Keratinocyte (primary cell): ENCODE measurements around the gene CLEC2D. TPM values are rescaled to one million over a fixed set of nuclear protein-coding genes. Genes with fewer than 3 reads are reported as not detected.

ENCODE experiments used
- DNase-seq: peaks from one replicate; pipeline ENCODE4 v3.0.0-alpha.2; 2011; ENCODE audit warnings: low read depth, missing footprints, low spot score
- FAIRE-seq: peaks from 2 replicates; lab custom pipeline; 2011; peaks lifted over from hg19 to GRCh38; lab: Jason Lieb, UNC
- H2AFZ ChIP-seq: 2 replicates; pipeline ENCODE4 v1.6.0; 2012; ENCODE audit warnings: low read length, control low read depth, inconsistent platforms; ENCODE audit not compliant: control insufficient read depth
- H3K27ac ChIP-seq: 2 replicates; pipeline ENCODE4 v1.5.1; 2011; ENCODE audit warnings: low read length; ENCODE audit not compliant: control insufficient read depth, insufficient read depth
- H3K27me3 ChIP-seq: 3 replicates; pipeline ENCODE4 v1.6.0; 2011; ENCODE audit warnings: low read length; ENCODE audit not compliant: control insufficient read depth, insufficient read depth; ENCODE audit errors: extremely low read depth
- H3K36me3 ChIP-seq, 2 experiments: 2 replicates in 1 of 2; 3 replicates in 1 of 2; pipeline ENCODE4 v1.5.1; 2011; ENCODE audit warnings: low read length in 2 of 2, mild to moderate bottlenecking in 1 of 2; ENCODE audit not compliant: control insufficient read depth in 2 of 2, insufficient read depth in 2 of 2; ENCODE audit errors: extremely low read depth in 1 of 2
- H3K4me1 ChIP-seq: 3 replicates; pipeline ENCODE4 v1.5.1; 2011; ENCODE audit warnings: low read length; ENCODE audit not compliant: control insufficient read depth, insufficient read depth; ENCODE audit errors: extremely low read depth
- H3K4me2 ChIP-seq: 3 replicates; pipeline ENCODE4 v1.6.0; 2011; ENCODE audit warnings: low read depth, low read length; ENCODE audit not compliant: control insufficient read depth, insufficient read depth; ENCODE audit errors: extremely low read depth
- H3K4me3 ChIP-seq, 3 experiments: fragments of 200-600 bp in 1 of 3; sonication (generic) in 1 of 3; 2 replicates in 2 of 3; 3 replicates in 1 of 3; pipeline ENCODE4 v1.5.1; 2011 to 2016; ENCODE audit warnings: low read length in 3 of 3, mild to moderate bottlenecking in 3 of 3, control low read depth in 2 of 3, inconsistent platforms in 1 of 3, low read depth in 1 of 3, mixed read lengths in 1 of 3, mixed run types in 1 of 3, moderate library complexity in 1 of 3; ENCODE audit not compliant: control insufficient read depth in 2 of 3, insufficient read depth in 2 of 3; ENCODE audit errors: extremely low read depth in 1 of 3
- H3K79me2 ChIP-seq: 2 replicates; pipeline ENCODE4 v1.6.0; 2012; ENCODE audit warnings: low read length; ENCODE audit not compliant: control insufficient read depth, insufficient read depth
- H3K9ac ChIP-seq: 3 replicates; pipeline ENCODE4 v1.6.0; 2011; ENCODE audit warnings: low read length; ENCODE audit not compliant: control insufficient read depth, insufficient read depth; ENCODE audit errors: extremely low read depth
- H3K9me1 ChIP-seq: 3 replicates; pipeline ENCODE4 v1.6.0; 2011; ENCODE audit warnings: low read length; ENCODE audit not compliant: control insufficient read depth, insufficient read depth; ENCODE audit errors: extremely low read depth
- H3K9me3 ChIP-seq: 2 replicates; pipeline ENCODE4 v1.5.1; 2012; ENCODE audit warnings: low read depth, low read length; ENCODE audit not compliant: control insufficient read depth
- H4K20me1 ChIP-seq: 3 replicates; pipeline ENCODE4 v1.6.0; 2011; ENCODE audit warnings: low read length; ENCODE audit not compliant: control insufficient read depth, insufficient read depth; ENCODE audit errors: extremely low read depth
- EZH2 ChIP-seq: IDR thresholded peaks from one replicate; pipeline ENCODE4 v1.6.1; 2012; ENCODE audit warnings: inconsistent platforms, mild to moderate bottlenecking, low read length, moderate library complexity
- dilution Hi-C: fragments of 300-500 bp; cut with MboI; formaldehyde crosslinking; loops from one replicate; pipeline ENCODE4 v1.7.0; 2020; ENCODE audit warnings: low sequenced_read_pairs; ENCODE audit not compliant: extremely low pct_ligation_motif_present
- polyA plus RNA-seq, 5 experiments: library from polyadenylated mRNA; depleted of rRNA in 3 of 5; stranded (reverse) in 3 of 5; stranded (forward) in 1 of 5; unstranded in 1 of 5; fragments of >200 nt; gene quantifications; 1 replicate in 1 of 5; 2 replicates in 3 of 5; 3 replicates in 1 of 5; pipeline versions ENCODE4 v1.2.1 to v1.2.3, GENCODE V29; 2011 to 2012; ENCODE audit warnings: missing spikeins in 2 of 5, low read depth in 1 of 5, low replicate concordance in 1 of 5
- TF ChIP-seq, protein P1 (sequence below), 3 experiments: IDR thresholded peaks in 1 of 3; conservative IDR thresholded peaks in 1 of 3; optimal IDR thresholded peaks in 1 of 3; 2 replicates in 2 of 3; 3 replicates in 1 of 3; pipeline versions ENCODE3 to v1.5.1; 2011; ENCODE audit warnings: low read length in 3 of 3, mild to moderate bottlenecking in 3 of 3, moderate library complexity in 2 of 3, control low read depth in 1 of 3, inconsistent platforms in 1 of 3; ENCODE audit not compliant: insufficient read depth in 2 of 3; ENCODE audit errors: extremely low read depth in 1 of 3

The CLEC2D gene
- polyA plus RNA-seq, 1 donor (not counting 4 experiments of a cell fraction or from before 2014, with no cell fraction given), result 2.3 TPM

DNA sequence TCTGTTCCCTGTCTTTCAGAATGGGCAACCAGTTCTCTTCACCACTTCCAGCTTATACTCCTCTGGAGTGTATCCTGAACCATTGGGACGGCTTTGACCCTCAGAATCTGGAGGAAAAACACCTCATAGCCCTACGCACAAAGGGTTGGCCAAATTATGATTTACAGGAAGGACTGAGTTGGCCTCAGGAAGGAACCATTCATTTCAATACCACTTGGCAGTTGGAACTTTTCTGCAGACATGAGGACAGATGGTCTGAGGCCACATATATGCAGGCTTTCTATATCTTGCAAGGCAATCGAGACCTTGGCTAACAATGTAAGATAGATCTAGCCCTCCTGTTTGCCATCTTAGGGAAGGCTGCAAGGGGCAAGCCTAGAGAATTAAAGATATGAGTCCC, 39.3 kb downstream of the CLEC2D start:
- H4K20me1 ChIP-seq, result no peaks in the 10 kb centered on the region
- H3K27ac ChIP-seq, result no peak overlapping the region
- no peak for DNase-seq
- H3K4me1 ChIP-seq, result no peaks in the 10 kb centered on the region
- no peaks in the 10 kb centered on the region for H3K9me1 ChIP-seq
- H3K9me3 ChIP-seq, result no peaks in the 10 kb centered on the region
- H3K36me3 ChIP-seq, result no peaks in the 10 kb centered on the region
- no peak overlapping the region for H3K4me3 ChIP-seq
- dilution Hi-C loops, result loop anchor here (10.0 kb wide), 1 partner anchor 84 kb away; no protein-coding TSS in a partner anchor
- H3K27me3 ChIP-seq, result no peaks in the 10 kb centered on the region
- H3K4me2 ChIP-seq, result no peak overlapping the region
- no peak overlapping the region for H2AFZ ChIP-seq
- H3K79me2 ChIP-seq, result no peaks in the 10 kb centered on the region
- TF ChIP-seq EZH2, result no peak
- TF ChIP-seq, protein P1, sequence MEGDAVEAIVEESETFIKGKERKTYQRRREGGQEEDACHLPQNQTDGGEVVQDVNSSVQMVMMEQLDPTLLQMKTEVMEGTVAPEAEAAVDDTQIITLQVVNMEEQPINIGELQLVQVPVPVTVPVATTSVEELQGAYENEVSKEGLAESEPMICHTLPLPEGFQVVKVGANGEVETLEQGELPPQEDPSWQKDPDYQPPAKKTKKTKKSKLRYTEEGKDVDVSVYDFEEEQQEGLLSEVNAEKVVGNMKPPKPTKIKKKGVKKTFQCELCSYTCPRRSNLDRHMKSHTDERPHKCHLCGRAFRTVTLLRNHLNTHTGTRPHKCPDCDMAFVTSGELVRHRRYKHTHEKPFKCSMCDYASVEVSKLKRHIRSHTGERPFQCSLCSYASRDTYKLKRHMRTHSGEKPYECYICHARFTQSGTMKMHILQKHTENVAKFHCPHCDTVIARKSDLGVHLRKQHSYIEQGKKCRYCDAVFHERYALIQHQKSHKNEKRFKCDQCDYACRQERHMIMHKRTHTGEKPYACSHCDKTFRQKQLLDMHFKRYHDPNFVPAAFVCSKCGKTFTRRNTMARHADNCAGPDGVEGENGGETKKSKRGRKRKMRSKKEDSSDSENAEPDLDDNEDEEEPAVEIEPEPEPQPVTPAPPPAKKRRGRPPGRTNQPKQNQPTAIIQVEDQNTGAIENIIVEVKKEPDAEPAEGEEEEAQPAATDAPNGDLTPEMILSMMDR (optimal IDR thresholded peaks at IDR 0.05 in 1 of 3, IDR thresholded peaks at IDR 0.05 in 1 of 3, conservative IDR thresholded peaks at IDR 0.05 in 1 of 3; ENCODE audit: extremely low read depth in 1 of 3, insufficient read depth in 2 of 3, low read length in 3 of 3), result no peak
- FAIRE-seq, result no peak
- H3K9ac ChIP-seq, result no peak overlapping the region

DNA sequence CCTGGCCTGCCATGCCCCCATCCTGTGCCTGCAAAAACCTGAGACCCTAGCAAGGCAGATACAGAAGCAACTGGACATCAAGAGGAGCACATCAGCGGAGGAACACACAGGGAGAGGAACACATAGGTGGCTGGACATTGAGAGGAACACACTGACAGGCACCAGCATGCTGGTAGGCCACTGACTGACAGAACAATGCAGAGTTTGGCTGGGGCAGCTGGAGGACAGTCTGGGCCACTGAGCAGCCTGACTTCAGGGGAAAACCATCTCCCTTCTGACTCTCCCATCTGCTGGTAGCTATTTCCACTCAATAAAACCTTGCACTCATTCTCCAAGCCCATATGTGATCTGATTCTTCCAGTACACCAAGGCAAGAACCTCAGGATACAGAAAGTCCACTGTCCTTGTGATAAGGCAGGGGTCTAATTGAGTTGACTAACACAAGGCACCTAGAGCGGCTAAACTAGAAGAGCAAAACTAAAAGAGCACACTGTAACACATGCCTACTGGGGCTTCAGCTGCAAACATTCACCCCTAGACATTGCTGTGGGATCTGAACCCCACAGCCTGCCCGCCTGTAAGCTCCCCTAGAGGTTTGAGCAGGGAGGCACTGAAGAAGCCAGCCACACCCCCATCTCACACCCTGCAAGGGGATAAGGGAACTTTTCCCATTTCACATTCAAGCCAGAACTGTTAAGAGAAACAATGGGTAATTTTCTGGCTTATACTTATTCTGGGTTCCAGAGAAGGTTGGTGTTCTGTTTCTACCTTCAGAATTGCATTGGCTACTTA, 41.3 kb downstream of the CLEC2D start:
- no peak overlapping the region for H2AFZ ChIP-seq
- DNase-seq, result no peak

More for the DNA sequence above, 41.3 kb downstream of the CLEC2D start:
- Histone ChIP-seq H4K20me1 (no peaks in the 10 kb centered on the region), H3K79me2 (no peaks in the 10 kb centered on the region), H3K4me2 (no peak overlapping the region), H3K27me3 (no peaks in the 10 kb centered on the region), H3K36me3 (no peaks in the 10 kb centered on the region), H3K9ac (no peak overlapping the region), H3K4me3 (no peak overlapping the region), H3K27ac (no peak overlapping the region), H3K9me3 (no peaks in the 10 kb centered on the region), H3K4me1 (no peaks in the 10 kb centered on the region), H3K9me1 (no peaks in the 10 kb centered on the region)
- no peak for FAIRE-seq
- no peak for TF ChIP-seq EZH2
- TF ChIP-seq, protein P1 (optimal IDR thresholded peaks at IDR 0.05 in 1 of 3, IDR thresholded peaks at IDR 0.05 in 1 of 3, conservative IDR thresholded peaks at IDR 0.05 in 1 of 3; ENCODE audit: extremely low read depth in 1 of 3, insufficient read depth in 2 of 3, low read length in 3 of 3), result no peak
- dilution Hi-C loops, result no loop called here
